K562 (cell line): Measurements from ENCODE around the gene LRRC25. TPM values are rescaled to one million over a fixed set of nuclear protein-coding genes. Genes with fewer than 3 reads are reported as not detected.

Source experiments
- CHD2 ChIP-seq: IDR thresholded peaks from 2 replicates; pipeline ENCODE4 v1.6.1; 2011; ENCODE audit warnings: low read depth, low read length
- E2F4 ChIP-seq: sonication (generic); formaldehyde crosslinking; IDR thresholded peaks from 2 replicates; pipeline ENCODE4 v1.8.0; 2022; ENCODE audit warnings: mild to moderate bottlenecking, low read depth, missing genetic modification reagents
- EP300 ChIP-seq: IDR thresholded peaks from 2 replicates; pipeline ENCODE4 v1.6.1; 2012; ENCODE audit warnings: low read length, improper control_type of control experiment
- ETV1 ChIP-seq: fragments of 450-650 bp; conservative IDR thresholded peaks from 2 replicates; pipeline ENCODE4 v1.6.1; 2016; ENCODE audit warnings: missing genetic modification characterization, control low read depth, low read depth, missing compliant biosample characterization
- HSF4 ChIP-seq: fragments of 250-450 bp; sonication (Bioruptor Pico); IDR thresholded peaks from 2 replicates; pipeline ENCODE4 v2.1.2; 2022; ENCODE audit warnings: mild to moderate bottlenecking, moderate library complexity, borderline replicate concordance
- KLF10 ChIP-seq: fragments of 250-450 bp; sonication (Bioruptor Pico); IDR thresholded peaks from 2 replicates; pipeline ENCODE4 v1.6.1; 2021; ENCODE audit warnings: matching md5 sums
- LARP7 ChIP-seq: fragments of 450-650 bp; IDR thresholded peaks from 2 replicates; pipeline ENCODE4 v1.6.1; 2016
- MXI1 ChIP-seq: IDR thresholded peaks from 2 replicates; pipeline ENCODE4 v1.6.1; 2011; ENCODE audit warnings: low read depth, mild to moderate bottlenecking, improper control_type of control experiment, low read length
- NR4A1 ChIP-seq, 2 experiments: fragments of 250-450 bp in 1 of 2; fragments of 450-650 bp in 1 of 2; sonication (Bioruptor Pico) in 1 of 2; IDR thresholded peaks; 2 replicates each; pipeline versions ENCODE4 v1.4.0 to v1.6.1; 2016 to 2020; ENCODE audit warnings: mild to moderate bottlenecking in 2 of 2, missing compliant biosample characterization in 1 of 2, missing genetic modification characterization in 1 of 2, moderate library complexity in 1 of 2
- RBM25 ChIP-seq: fragments of 200-400 bp; formaldehyde crosslinking; IDR thresholded peaks from 2 replicates; pipeline ENCODE4 v1.6.1; 2018; ENCODE audit warnings: low read length, low read depth, moderate library complexity; ENCODE audit not compliant: severe bottlenecking
- ZNF143 ChIP-seq: sonication (generic); formaldehyde crosslinking; IDR thresholded peaks from 2 replicates; pipeline ENCODE4 v1.9.0; 2022; ENCODE audit warnings: mild to moderate bottlenecking, missing genetic modification reagents
- ZNF311 ChIP-seq: fragments of 250-450 bp; sonication (Bioruptor Pico); IDR thresholded peaks from 2 replicates; pipeline ENCODE4 v1.4.0; 2020; ENCODE audit warnings: mild to moderate bottlenecking, moderate library complexity
- ZNF398 ChIP-seq: fragments of 250-450 bp; sonication (Bioruptor Pico); IDR thresholded peaks from 2 replicates; pipeline ENCODE4 v1.8.0; 2021; ENCODE audit warnings: moderate library complexity, mild to moderate bottlenecking, inconsistent platforms
- polyA plus RNA-seq, 8 experiments: library from polyadenylated mRNA; depleted of rRNA in 4 of 8; stranded (reverse) in 5 of 8; unstranded in 3 of 8; fragments of >200 nt; fragmentation: Nextera tagmentation in 2 of 8; fragmentation: Illumina TruSeq in 1 of 8; extraction: Ambion mirVana in 2 of 8; extraction: Trizol in 1 of 8; gene quantifications; 2 replicates each; pipeline versions ENCODE4 v1.2.1 to v1.2.3, GENCODE V29; 2011 to 2014; ENCODE audit warnings: inconsistent platforms in 1 of 8, missing spikeins in 1 of 8
- total RNA-seq, 7 experiments: library from RNA; depleted of rRNA in 6 of 7; stranded (reverse); fragments of >200 nt in 6 of 7; fragmentation: Illumina TruSeq in 2 of 7; extraction: Trizol in 2 of 7; gene quantifications; 2 replicates each; pipeline versions ENCODE4 v1.2.1 to v1.2.3, GENCODE V29; 2011 to 2021; ENCODE audit warnings: low replicate concordance in 1 of 7

Gene LRRC25
- total and polyA plus RNA-seq, 9 of the 15 experiments (the other 6 are each of a cell fraction or from before 2014, with no cell fraction given) = 0.07 to 0.36 (median 0.10) TPM; not detected in 3

GRCh38 chr19:18373407-18373891, 24.0 kb downstream of the LRRC25 start (continued):
- TF ChIP-seq E2F4 (CRISPR knock-in tag) (no peak), ZNF311 (CRISPR knock-in tag) (peak; percentile 28; the same call in 1 of the 2 replicates), CHD2 (no peak), HSF4 (CRISPR knock-in tag) (peak; percentile 77), KLF10 (0 out of 2 replicates have a peak, but pooled peaks have one; percentile 52), ETV1 (no peak), ZNF398 (CRISPR knock-in tag) (no peak), ZNF143 (CRISPR knock-in tag) (no peak), LARP7 (no peak), RBM25 (peak; percentile 84), MXI1 (no peak), EP300 (no peak), NR4A1 (CRISPR knock-in tag; IDR thresholded peaks at IDR 0.05) (0 out of 2 replicates have a peak, but pooled peaks have one; percentile 11), NR4A1 (tag; IDR thresholded peaks at IDR 0.05) (no peak)
